Measurements from ENCODE around the gene RARRES1. TPM values are rescaled to one million over a fixed set of nuclear protein-coding genes. Genes with fewer than 3 reads are reported as not detected.
A peak's percentile ranks its signal among the peaks of the same experiment; 100 is the strongest.

RARRES1 gene
- total RNA-seq, 1 experiment from 2014 or later = 1.3 TPM

DNA sequence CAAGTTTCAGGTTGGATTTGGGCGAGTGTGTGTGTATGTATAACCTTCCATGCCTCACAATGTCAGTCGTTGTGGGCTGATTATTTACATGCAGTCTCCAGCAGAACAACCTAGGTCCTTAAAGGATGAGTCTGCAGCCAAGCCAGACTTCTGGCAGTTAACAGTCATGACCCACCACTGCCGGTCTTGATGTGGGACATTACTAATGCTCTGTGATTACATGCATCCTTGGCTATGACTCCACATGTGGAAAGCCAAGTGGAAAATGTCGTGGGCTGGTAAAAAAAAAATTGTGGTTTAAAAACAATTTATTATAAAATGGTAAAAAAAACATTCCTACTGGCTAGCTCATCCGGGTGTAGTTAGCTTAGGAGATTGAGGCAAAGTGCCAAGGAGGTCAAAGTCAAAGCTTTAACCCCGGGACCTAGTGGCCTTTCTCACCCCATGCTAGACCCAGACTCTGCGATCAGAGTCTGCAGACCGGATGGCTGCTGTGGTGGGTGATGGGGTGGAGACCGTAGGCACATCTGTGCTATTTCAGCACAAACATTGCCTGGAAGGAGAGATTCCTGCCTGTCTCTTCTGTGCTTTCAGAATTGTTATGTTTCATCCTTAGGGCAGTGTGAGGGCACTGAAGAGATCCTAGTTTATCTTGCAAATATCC lies 6.8 kb downstream of the RARRES1 start:
- TF ChIP-seq, protein P1, sequence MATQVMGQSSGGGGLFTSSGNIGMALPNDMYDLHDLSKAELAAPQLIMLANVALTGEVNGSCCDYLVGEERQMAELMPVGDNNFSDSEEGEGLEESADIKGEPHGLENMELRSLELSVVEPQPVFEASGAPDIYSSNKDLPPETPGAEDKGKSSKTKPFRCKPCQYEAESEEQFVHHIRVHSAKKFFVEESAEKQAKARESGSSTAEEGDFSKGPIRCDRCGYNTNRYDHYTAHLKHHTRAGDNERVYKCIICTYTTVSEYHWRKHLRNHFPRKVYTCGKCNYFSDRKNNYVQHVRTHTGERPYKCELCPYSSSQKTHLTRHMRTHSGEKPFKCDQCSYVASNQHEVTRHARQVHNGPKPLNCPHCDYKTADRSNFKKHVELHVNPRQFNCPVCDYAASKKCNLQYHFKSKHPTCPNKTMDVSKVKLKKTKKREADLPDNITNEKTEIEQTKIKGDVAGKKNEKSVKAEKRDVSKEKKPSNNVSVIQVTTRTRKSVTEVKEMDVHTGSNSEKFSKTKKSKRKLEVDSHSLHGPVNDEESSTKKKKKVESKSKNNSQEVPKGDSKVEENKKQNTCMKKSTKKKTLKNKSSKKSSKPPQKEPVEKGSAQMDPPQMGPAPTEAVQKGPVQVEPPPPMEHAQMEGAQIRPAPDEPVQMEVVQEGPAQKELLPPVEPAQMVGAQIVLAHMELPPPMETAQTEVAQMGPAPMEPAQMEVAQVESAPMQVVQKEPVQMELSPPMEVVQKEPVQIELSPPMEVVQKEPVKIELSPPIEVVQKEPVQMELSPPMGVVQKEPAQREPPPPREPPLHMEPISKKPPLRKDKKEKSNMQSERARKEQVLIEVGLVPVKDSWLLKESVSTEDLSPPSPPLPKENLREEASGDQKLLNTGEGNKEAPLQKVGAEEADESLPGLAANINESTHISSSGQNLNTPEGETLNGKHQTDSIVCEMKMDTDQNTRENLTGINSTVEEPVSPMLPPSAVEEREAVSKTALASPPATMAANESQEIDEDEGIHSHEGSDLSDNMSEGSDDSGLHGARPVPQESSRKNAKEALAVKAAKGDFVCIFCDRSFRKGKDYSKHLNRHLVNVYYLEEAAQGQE (IDR thresholded peaks at IDR 0.05; ENCODE audit: insufficient read depth in 1 of 2, low read depth in 2 of 2, low read length in 1 of 2) = no peak
- peak; percentile 67; the same call in 1 of the 2 replicates for TF ChIP-seq POLR2AphosphoS5 (IDR thresholded peaks at IDR 0.05; ENCODE audit: low read depth, low read length)
- peak; percentile 74 for TF ChIP-seq TCF7L2 (IDR thresholded peaks at IDR 0.05; ENCODE audit: low read depth, low read length)
- POLR2A ChIA-PET = interaction anchor here (0.5 to 0.8 kb wide), 2 partner anchors 29 to 66 kb away, joined by 3 read pairs; no protein-coding TSS in a partner anchor
- BruUV-seq (replicated peaks) = no TSS peak
- Histone ChIP-seq H3K4me3 (ENCODE audit: low read depth in 2 of 2, low read length in 2 of 2) (peak overlapping the region in 1 of 2 experiments; percentile 9; a peak in 1 of 4 replicates), H3K27me3 (ENCODE audit: control insufficient read depth, insufficient read depth, low read length) (no peaks in the 10 kb centered on the region), H3K4me1 (ENCODE audit: control insufficient read depth, insufficient read depth, low read length) (peaks cover 68% of the 10 kb centered on the region), H3K36me3 (ENCODE audit: control insufficient read depth, insufficient read depth, low read length) (no peaks in the 10 kb centered on the region), H3K9me3 (ENCODE audit: control insufficient read depth, insufficient read depth, low read depth, low read length) (no peaks in the 10 kb centered on the region), H3K27ac (ENCODE audit: low read length) (peak overlapping the region; percentile 94)
- intact Hi-C loops (cut with micrococcal nuclease; ENCODE audit: unreplicated experiment) (no loop called here), in situ Hi-C loops (cut with HindIII; ENCODE audit: low pct_unique_long_range_greater_than_20kb, low sequenced_read_pairs) (no loop called here)
- ATAC-seq (peak; percentile 64), DNase-seq (ENCODE audit: low read depth, low spot score) (peak; percentile 80)
- CTCF ChIA-PET = interaction anchor here (0.6 to 0.9 kb wide), 2 partner anchors 61 to 66 kb away, joined by 3 read pairs; no protein-coding TSS in a partner anchor

DNA sequence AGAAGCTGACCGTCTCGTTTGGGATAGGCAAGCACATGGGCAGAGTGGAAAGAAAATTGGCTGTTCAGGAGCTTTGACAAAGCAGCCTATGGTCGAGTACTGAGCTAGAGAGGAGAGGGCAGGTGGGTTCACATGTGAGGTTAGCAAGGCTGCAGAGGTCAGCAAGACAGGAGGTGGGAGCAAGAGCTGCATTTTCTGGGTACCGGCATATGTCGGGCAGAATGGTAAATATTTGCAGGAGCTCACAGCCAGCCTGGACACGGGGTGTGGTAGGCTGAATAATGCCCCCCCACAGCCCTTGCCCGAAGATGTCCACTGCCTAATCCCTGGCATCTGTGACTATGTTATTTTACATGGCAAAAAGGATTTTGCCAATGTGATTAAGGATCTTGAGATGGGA lies 8.3 kb downstream of the RARRES1 start:
- POLR2A ChIA-PET = interaction anchor here (0.5 to 1.4 kb wide), 3 partner anchors 52 to 1728 kb away, joined by 3 to 6 read pairs (median 3); partner anchors contain the start of genes LXN and MLF1
- H3K4me3 ChIP-seq (ENCODE audit: low read depth in 2 of 2, low read length in 2 of 2) = no peak overlapping the region
- CTCF ChIA-PET = interaction anchor here (1.6 to 2.0 kb wide), 2 partner anchors 52 to 65 kb away, joined by 6 read pairs; partner anchors contain the start of gene LXN
- ATAC-seq = no peak
- intact Hi-C loops (cut with micrococcal nuclease; ENCODE audit: unreplicated experiment) = no loop called here
- no peaks in the 10 kb centered on the region for H3K27me3 ChIP-seq (ENCODE audit: control insufficient read depth, insufficient read depth, low read length)
- no peaks in the 10 kb centered on the region for H3K36me3 ChIP-seq (ENCODE audit: control insufficient read depth, insufficient read depth, low read length)
- peaks cover 77% of the 10 kb centered on the region for H3K4me1 ChIP-seq (ENCODE audit: control insufficient read depth, insufficient read depth, low read length)
- H3K27ac ChIP-seq (ENCODE audit: low read length) = peak overlapping the region; percentile 94
- in situ Hi-C loops (cut with HindIII; ENCODE audit: low pct_unique_long_range_greater_than_20kb, low sequenced_read_pairs) = no loop called here
- no peaks in the 10 kb centered on the region for H3K9me3 ChIP-seq (ENCODE audit: control insufficient read depth, insufficient read depth, low read depth, low read length)
- TF ChIP-seq POLR2AphosphoS5 (IDR thresholded peaks at IDR 0.05; ENCODE audit: low read depth, low read length) = no peak
- TF ChIP-seq, protein P1 (IDR thresholded peaks at IDR 0.05; ENCODE audit: insufficient read depth in 1 of 2, low read depth in 2 of 2, low read length in 1 of 2) = no peak
- TF ChIP-seq, protein P2, sequence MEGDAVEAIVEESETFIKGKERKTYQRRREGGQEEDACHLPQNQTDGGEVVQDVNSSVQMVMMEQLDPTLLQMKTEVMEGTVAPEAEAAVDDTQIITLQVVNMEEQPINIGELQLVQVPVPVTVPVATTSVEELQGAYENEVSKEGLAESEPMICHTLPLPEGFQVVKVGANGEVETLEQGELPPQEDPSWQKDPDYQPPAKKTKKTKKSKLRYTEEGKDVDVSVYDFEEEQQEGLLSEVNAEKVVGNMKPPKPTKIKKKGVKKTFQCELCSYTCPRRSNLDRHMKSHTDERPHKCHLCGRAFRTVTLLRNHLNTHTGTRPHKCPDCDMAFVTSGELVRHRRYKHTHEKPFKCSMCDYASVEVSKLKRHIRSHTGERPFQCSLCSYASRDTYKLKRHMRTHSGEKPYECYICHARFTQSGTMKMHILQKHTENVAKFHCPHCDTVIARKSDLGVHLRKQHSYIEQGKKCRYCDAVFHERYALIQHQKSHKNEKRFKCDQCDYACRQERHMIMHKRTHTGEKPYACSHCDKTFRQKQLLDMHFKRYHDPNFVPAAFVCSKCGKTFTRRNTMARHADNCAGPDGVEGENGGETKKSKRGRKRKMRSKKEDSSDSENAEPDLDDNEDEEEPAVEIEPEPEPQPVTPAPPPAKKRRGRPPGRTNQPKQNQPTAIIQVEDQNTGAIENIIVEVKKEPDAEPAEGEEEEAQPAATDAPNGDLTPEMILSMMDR (IDR thresholded peaks at IDR 0.05) = no peak
- no peak for TF ChIP-seq TCF7L2 (IDR thresholded peaks at IDR 0.05; ENCODE audit: low read depth, low read length)
- TF ChIP-seq SIN3A (IDR thresholded peaks at IDR 0.05; ENCODE audit: borderline replicate concordance, insufficient read depth, low read depth, low read length) = no peak
- DNase-seq (ENCODE audit: low read depth, low spot score) = no peak
- BruUV-seq (replicated peaks) = no TSS peak
